ENCODE measurements around the gene CAMTA2. TPM values are rescaled to one million over a fixed set of nuclear protein-coding genes. Genes with fewer than 3 reads are reported as not detected.
"Not testable (repeated sequence)": the region's sequence is repeated elsewhere in the genome, so short reads cannot be mapped to it uniquely, and the experiment has no call there.

Gene CAMTA2
- total RNA-seq, 2 experiments from 2014 or later, result 73.2 to 80.1 TPM

DNA sequence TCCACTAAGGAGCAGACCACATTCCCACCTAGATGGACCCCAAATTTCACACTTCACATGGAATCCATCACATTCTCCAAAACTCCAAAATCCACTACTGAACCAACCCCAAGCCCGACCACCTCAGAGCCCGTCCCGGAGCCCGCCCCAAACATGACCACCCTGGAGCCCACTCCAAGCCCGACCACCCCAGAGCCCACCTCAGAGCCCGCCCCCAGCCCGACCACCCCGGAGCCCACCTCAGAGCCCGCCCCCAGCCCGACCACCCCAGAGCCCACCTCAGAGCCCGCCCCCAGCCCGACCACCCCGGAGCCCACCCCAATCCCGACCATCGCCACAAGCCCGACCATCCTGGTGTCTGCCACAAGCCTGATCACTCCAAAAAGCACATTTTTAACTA, 53.8 kb downstream of the CAMTA2 start:
- Mint-ChIP-seq H3K9me3 (no peaks in the 10 kb centered on the region), H3K27ac (no peak overlapping the region), H3K4me1 (peaks cover 38% of the 10 kb centered on the region), H3K4me3 (no peak overlapping the region), H3K36me3 (ENCODE audit: low read depth) (peaks cover 41% of the 10 kb centered on the region), H3K27me3 (no peaks in the 10 kb centered on the region)
- ChIA-PET CTCF (interaction anchor here (1.0 kb wide), 1 partner anchor 25 kb away, joined by 3 read pairs; no protein-coding TSS in a partner anchor), POLR2A (interaction anchor here (0.9 to 15.9 kb wide), 4 partner anchors 14 to 97 kb away, joined by 3 to 229 read pairs (median 4); partner anchors contain the start of genes ENO3 and PFN1)
- no peak for DNase-seq

DNA sequence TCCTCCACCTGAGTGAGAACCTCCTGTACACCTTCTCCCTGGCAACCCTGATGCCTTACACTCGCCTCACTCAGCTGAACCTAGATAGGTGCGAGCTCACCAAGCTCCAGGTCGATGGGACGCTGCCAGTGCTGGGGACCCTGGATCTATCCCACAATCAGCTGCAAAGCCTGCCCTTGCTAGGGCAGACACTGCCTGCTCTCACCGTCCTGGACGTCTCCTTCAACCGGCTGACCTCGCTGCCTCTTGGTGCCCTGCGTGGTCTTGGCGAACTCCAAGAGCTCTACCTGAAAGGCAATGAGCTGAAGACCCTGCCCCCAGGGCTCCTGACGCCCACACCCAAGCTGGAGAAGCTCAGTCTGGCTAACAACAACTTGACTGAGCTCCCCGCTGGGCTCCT, 54.7 kb downstream of the CAMTA2 start:
- H3K4me3 Mint-ChIP-seq, result no peak overlapping the region
- no peak overlapping the region for H3K27ac Mint-ChIP-seq
- POLR2A ChIA-PET, result interaction anchor here (0.6 to 2.9 kb wide), 4 partner anchors 7 to 15 kb away, joined by 3 to 11 read pairs (median 4); partner anchors contain the start of genes PFN1, RNF167 and SLC25A11
- CTCF ChIA-PET, result no interaction called here
- H3K36me3 Mint-ChIP-seq (ENCODE audit: low read depth), result peaks cover 32% of the 10 kb centered on the region
- H3K9me3 Mint-ChIP-seq, result no peaks in the 10 kb centered on the region
- peaks cover 29% of the 10 kb centered on the region for H3K4me1 Mint-ChIP-seq
- no peak for DNase-seq
- H3K27me3 Mint-ChIP-seq, result no peaks in the 10 kb centered on the region

DNA sequence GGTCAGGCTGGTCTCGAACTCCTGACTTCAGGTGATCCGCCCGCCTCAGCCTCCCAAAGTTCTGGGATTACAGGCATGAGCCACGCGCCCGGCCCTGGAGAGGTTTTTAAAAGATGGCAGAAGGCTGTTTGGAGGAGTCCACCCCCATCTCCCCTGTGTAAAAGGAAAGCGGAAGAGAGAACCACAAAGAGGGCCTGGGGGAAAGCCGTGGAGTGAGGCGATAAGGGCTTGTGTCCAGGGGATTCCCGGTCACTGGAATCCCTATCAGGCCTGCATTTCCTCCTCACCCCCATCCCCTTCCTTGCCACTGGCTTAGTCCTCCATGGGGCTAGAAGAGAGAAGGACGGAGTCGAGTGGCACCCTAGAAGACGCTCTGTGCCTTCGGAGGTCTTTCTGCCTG, 55.5 kb downstream of the CAMTA2 start, which contains the start of gene GP1BA:
TSS of gene GP1BA (plus strand) at position 315 of the 400 bp plus-strand sequence. CDS start 328 bp downstream, outside the sequence.
- Mint-ChIP-seq H3K9me3 (no peaks in the 10 kb centered on the region), H3K27ac (no peak within 1 kb of the TSS), H3K27me3 (no peaks in the 10 kb centered on the region), H3K4me1 (peaks cover 27% of the 10 kb centered on the region), H3K4me3 (no peak within 1 kb of the TSS), H3K36me3 (ENCODE audit: low read depth) (peaks cover 26% of the 10 kb centered on the region)
- DNase-seq, result no peak
- CTCF ChIA-PET, result no interaction called here
- POLR2A ChIA-PET, result interaction anchor here (1.3 to 2.9 kb wide), 3 partner anchors 8 to 16 kb away, joined by 4 to 11 read pairs (median 5); partner anchors contain the start of genes PFN1, RNF167 and SLC25A11

DNA sequence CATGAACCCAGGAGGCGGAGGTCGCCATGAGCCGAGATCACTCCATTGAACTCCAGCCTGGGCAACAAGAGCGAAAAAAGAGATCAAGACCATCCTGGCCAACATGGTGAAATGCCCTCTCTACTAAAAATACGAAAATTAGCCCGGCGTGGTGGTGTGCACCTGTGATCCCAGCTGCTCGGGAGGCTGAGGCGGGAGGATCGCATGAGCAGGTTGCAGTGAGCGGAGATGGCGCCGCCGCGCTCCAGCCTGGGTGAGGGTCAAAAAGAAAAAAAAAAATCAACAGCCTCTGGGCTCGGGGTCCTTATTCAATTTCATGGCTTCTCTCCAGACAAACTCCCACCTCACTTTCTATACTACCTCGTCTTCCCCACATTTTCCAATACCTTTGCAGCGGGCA, 58.6 kb downstream of the CAMTA2 start:
- POLR2A ChIA-PET, result no interaction called here
- no peak for DNase-seq
- H3K9me3 Mint-ChIP-seq, result no peaks in the 10 kb centered on the region
- no peaks in the 10 kb centered on the region for H3K27me3 Mint-ChIP-seq
- no peak overlapping the region for H3K4me3 Mint-ChIP-seq
- H3K27ac Mint-ChIP-seq, result no peak overlapping the region
- H3K4me1 Mint-ChIP-seq, result peaks cover 10% of the 10 kb centered on the region
- H3K36me3 Mint-ChIP-seq (ENCODE audit: low read depth), result peaks cover 10% of the 10 kb centered on the region
- CTCF ChIA-PET, result interaction anchor here (1.1 kb wide), 1 partner anchor 11 kb away, joined by 4 read pairs; the partner anchor contains the start of genes RNF167 and SLC25A11

DNA sequence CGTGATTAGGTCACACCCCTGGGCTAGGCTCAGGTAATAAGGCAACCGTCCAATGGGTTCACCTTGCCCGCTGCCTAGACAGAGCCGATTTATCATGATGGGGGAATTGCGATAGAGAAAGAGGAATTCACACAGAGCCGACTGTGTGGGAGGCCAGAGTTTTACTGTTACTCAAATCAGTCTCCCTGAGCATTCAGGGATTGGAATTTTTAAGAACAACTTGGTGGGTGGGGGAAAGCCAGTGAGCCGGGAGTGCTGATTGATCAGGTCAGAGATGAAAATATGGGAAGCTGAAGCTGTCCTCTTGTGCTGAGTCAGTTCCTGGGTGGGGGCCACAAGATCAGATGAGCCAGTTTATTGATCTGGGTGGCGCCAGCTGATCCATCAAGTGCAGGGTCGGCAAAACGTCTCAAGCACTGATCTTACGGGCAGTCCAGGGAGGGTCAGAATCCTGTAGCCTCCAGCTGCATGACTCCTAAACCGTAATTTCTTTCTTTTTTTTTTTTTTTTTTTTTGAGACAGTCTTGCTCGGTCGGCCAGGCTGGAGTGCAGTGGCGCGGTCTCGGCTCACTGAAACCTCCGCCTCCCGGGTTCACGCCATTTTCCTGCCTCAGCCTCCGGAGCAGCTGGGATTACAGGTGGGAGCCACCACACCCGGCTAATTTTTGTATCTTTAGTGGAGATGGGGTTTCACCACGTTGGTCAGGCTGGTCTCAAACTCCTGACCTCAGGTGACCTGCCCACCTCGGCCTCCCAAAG, 60.7 kb downstream of the CAMTA2 start:
- not testable (repeated sequence) for H3K9me3 Mint-ChIP-seq, H3K4me1 Mint-ChIP-seq, H3K4me3 Mint-ChIP-seq, H3K27me3 Mint-ChIP-seq, H3K27ac Mint-ChIP-seq, DNase-seq
- CTCF ChIA-PET, result interaction anchor here (0.7 to 1.7 kb wide), 3 partner anchors 10 to 24 kb away, joined by 3 to 5 read pairs (median 3); partner anchors contain the start of gene CHRNE
- H3K36me3 Mint-ChIP-seq (ENCODE audit: low read depth), result peaks cover 10% of the 10 kb centered on the region
- POLR2A ChIA-PET, result interaction anchor here (4.8 kb wide), 1 partner anchor 12 kb away, joined by 26 read pairs; the partner anchor contains the start of genes RNF167 and SLC25A11

DNA sequence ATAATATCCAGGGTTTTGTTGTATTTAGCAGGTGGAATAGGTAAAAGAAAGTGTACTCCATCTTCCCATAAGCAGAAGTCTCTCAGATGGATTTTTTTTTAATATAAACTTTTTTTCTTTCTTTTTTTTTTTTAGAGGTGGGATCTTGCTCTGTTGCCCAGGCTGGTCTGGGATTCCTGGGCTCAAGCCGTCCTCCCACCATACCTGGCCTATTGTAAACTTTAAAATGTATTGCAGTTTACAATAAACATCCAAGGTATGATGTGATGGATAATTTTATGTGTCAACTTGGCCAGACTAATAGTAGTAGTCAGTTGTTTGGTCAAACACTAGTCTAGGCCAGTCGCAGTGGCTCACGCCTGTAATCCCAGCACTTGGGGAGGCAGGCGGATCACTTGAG, 66.2 kb downstream of the CAMTA2 start:
- Mint-ChIP-seq H3K27me3 (no peaks in the 10 kb centered on the region), H3K9me3 (no peaks in the 10 kb centered on the region), H3K4me1 (no peaks in the 10 kb centered on the region), H3K4me3 (no peak overlapping the region), H3K27ac (no peak overlapping the region), H3K36me3 (ENCODE audit: low read depth) (peaks cover under 1% of the 10 kb centered on the region)
- ChIA-PET CTCF (no interaction called here), POLR2A (no interaction called here)
- DNase-seq, result no peak

DNA sequence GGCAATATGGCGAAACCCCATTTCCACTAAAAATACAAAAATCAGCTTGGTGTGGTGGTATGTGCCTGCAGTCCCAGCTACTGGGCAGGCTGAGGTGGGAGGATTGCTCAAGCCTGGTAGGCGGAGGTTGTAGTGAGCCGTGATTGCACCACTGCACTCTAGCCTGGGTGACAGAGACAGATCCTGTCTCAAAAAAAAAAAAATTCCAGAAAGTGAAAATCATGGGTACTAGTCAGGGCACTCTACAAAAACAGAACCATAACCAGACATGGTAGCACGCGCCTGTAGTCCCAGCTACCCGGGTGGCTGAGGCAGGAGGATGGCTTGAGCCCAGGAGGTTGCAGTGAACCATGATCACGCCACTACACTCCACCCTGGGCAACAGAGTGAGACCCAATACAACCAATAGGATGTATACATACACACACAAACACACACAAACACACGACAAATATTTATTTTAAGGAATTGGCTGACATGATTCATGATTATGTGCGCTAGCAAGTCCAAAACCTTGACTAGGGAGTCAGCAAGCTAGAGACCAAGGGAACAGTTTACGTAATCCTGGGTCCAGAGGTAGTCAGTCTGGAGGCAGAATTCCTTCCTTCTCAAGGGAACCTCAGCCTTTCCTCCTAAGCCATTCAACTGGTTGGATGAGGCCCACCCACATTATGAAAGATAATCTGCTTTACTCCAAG, 67.0 kb downstream of the CAMTA2 start:
- POLR2A ChIA-PET, result interaction anchor here (1.0 to 3.1 kb wide), 5 partner anchors 9 to 19 kb away, joined by 3 to 8 read pairs (median 3); partner anchors contain the start of genes GP1BA, RNF167 and SLC25A11

DNA sequence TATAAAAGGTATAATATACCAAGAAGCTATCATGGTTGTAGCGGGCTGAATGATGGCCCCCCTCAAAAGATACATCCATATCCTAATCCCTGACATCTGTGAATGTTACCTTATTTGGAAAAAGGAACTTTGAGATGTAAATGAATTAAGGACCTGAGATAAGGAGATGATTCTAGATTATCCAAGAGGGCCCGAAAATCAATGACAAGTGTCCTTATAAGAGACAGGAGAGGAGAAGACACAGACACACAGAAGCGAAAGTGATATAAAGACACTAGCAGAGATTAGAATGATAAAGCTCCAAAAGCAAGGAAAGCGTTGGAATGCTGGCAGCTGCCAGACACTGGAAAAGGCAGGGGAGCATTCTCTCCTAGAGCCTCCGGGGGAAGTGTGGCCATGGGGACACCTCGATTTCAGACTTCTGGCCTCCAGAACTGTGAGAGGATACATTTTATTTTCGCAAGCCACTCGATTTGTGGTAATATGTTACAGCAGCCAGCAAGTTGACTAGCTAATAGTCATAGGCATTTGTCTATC, 67.9 kb downstream of the CAMTA2 start:
- Mint-ChIP-seq H3K4me1 (no peaks in the 10 kb centered on the region), H3K27ac (no peak overlapping the region), H3K27me3 (peaks cover 2% of the 10 kb centered on the region), H3K4me3 (no peak overlapping the region), H3K9me3 (no peaks in the 10 kb centered on the region), H3K36me3 (ENCODE audit: low read depth) (no peaks in the 10 kb centered on the region)
- no peak for DNase-seq
- CTCF ChIA-PET, result interaction anchor here (0.5 to 1.6 kb wide), 3 partner anchors 10 to 138 kb away, joined by 3 to 4 read pairs (median 4); partner anchors contain the start of gene CHRNE
- POLR2A ChIA-PET, result interaction anchor here (1.0 to 3.1 kb wide), 6 partner anchors 10 to 20 kb away, joined by 3 to 8 read pairs (median 4); partner anchors contain the start of genes GP1BA, RNF167 and SLC25A11

More for the DNA sequence above, 67.0 kb downstream of the CAMTA2 start:
- H3K27ac Mint-ChIP-seq, result no peak overlapping the region
- H3K9me3 Mint-ChIP-seq, result no peaks in the 10 kb centered on the region
- no peaks in the 10 kb centered on the region for H3K36me3 Mint-ChIP-seq (ENCODE audit: low read depth)
- no peak for DNase-seq
- H3K4me3 Mint-ChIP-seq, result no peak overlapping the region
- CTCF ChIA-PET, result interaction anchor here (0.5 kb wide), 1 partner anchor 137 kb away, joined by 3 read pairs; no protein-coding TSS in a partner anchor
- peaks cover 2% of the 10 kb centered on the region for H3K27me3 Mint-ChIP-seq
- no peaks in the 10 kb centered on the region for H3K4me1 Mint-ChIP-seq

Other genes with a start within 250 kb of the CAMTA2 start
- gene ZMYND15, start 247.8 kb downstream of the CAMTA2 start, total RNA-seq, result under 1 TPM in 1 of 2 experiments, not detected in 1; 0.10 TPM
- gene CXCL16, start 247.7 kb downstream of the CAMTA2 start, total RNA-seq, result 1 to 10 TPM; 2.2 to 2.6 TPM
- gene TM4SF5, start 215.8 kb downstream of the CAMTA2 start, total RNA-seq, result under 1 TPM in 1 of 2 experiments, not detected in 1; 0.35 TPM
- under 1 TPM in 1 of 2 experiments, not detected in 1; 0.40 TPM for gene VMO1, start 201.3 kb downstream of the CAMTA2 start, total RNA-seq
- not detected for gene GLTPD2, start 198.7 kb downstream of the CAMTA2 start, total RNA-seq
- gene PSMB6, start 191.5 kb downstream of the CAMTA2 start, total RNA-seq, result 100 to 1,000 TPM; 118 to 121 TPM
- 10 to 100 TPM; 17.4 to 20.7 TPM for gene PLD2, start 180.5 kb downstream of the CAMTA2 start, total RNA-seq
- 100 to 1,000 TPM; 107 to 109 TPM for gene MINK1, start 154.3 kb downstream of the CAMTA2 start, total RNA-seq
- gene C17orf107, start 88.1 kb downstream of the CAMTA2 start, total RNA-seq, result under 1 TPM; 0.58 to 0.98 TPM
- gene CHRNE, start 84.6 kb downstream of the CAMTA2 start, total RNA-seq, result under 1 TPM; 0.33 to 0.43 TPM
- not detected for gene GP1BA, start 55.4 kb downstream of the CAMTA2 start, total RNA-seq
- 10 to 100 TPM; 62.8 to 71.0 TPM for gene SLC25A11, start 47.6 kb downstream of the CAMTA2 start, total RNA-seq
- 100 to 1,000 TPM; 249 to 261 TPM for gene RNF167, start 47.4 kb downstream of the CAMTA2 start, total RNA-seq
- gene PFN1, start 39.1 kb downstream of the CAMTA2 start, total RNA-seq, result 1,000 to 10,000 TPM; 2,149 to 2,220 TPM
- 10 to 100 TPM; 26.8 to 33.0 TPM for gene ENO3, start 36.6 kb downstream of the CAMTA2 start, total RNA-seq
- 10 to 100 TPM; 53.0 to 58.2 TPM for gene SPAG7, start 19.9 kb downstream of the CAMTA2 start, total RNA-seq
- gene INCA1, start 9.8 kb upstream of the CAMTA2 start, total RNA-seq, result under 1 TPM in 1 of 2 experiments, not detected in 1; 0.25 TPM
- gene KIF1C, start 10.3 kb upstream of the CAMTA2 start, total RNA-seq, result 10 to 100 TPM; 37.4 to 38.5 TPM
- under 1 TPM; 0.65 to 0.68 TPM for gene SLC52A1, start 47.8 kb upstream of the CAMTA2 start, total RNA-seq
- gene ZFP3, start 90.8 kb upstream of the CAMTA2 start, total RNA-seq, result 1 to 10 TPM; 2.9 to 3.4 TPM
- gene ZNF232, start 124.2 kb upstream of the CAMTA2 start, total RNA-seq, result 1 to 10 TPM; 6.4 to 6.7 TPM
- under 1 TPM; 0.08 to 0.10 TPM for gene USP6, start 128.4 kb upstream of the CAMTA2 start, total RNA-seq
- gene ZNF594, start 204.2 kb upstream of the CAMTA2 start, total RNA-seq, result 1 to 10 TPM; 7.0 to 8.6 TPM
- not detected for gene SCIMP, start 247.2 kb upstream of the CAMTA2 start, total RNA-seq

All from activated CD4-positive, alpha-beta memory T cell treated with anti-CD3 and anti-CD28 coated beads, Interleukin-2, amount 10 ng/mL, durations not matched to agents 7 days and 5 days (primary cell).